H1 (cell line): ENCODE results near the gene MKI67. TPM values are rescaled to one million over a fixed set of nuclear protein-coding genes. Genes with fewer than 3 reads are reported as not detected.

Experiments
- CTCF ChIA-PET: fragments of 300-600 bp; sonication (Branson Sonifier 250); formaldehyde crosslinking; loops from one replicate; lab custom pipeline; 2021; ENCODE audit not compliant: partially characterized antibody; lab: Charles Lee
- POLR2A ChIA-PET: fragments of 300-600 bp; sonication (Branson Sonifier 250); formaldehyde crosslinking; loops from one replicate; lab custom pipeline; 2021; ENCODE audit warnings: inconsistent platforms; ENCODE audit not compliant: partially characterized antibody; lab: Charles Lee
- DNase-seq, 2 experiments: peaks; one replicate each; pipeline versions ENCODE4 v3.0.0 to v3.0.0-alpha.2; 2010 to 2022; ENCODE audit warnings: low spot score in 2 of 2, low read depth in 1 of 2, mixed read lengths in 1 of 2
- FAIRE-seq: peaks from 2 replicates; lab custom pipeline; 2011; peaks lifted over from hg19 to GRCh38; lab: Jason Lieb, UNC
- H2AFZ ChIP-seq: 2 replicates; pipeline ENCODE4 v1.8.1; 2012; ENCODE audit warnings: low read length, inconsistent platforms
- H2AK5ac ChIP-seq: 2 replicates; pipeline ENCODE4 v1.6.1; 2013; ENCODE audit warnings: low read depth, low read length
- H2BK120ac ChIP-seq: replicated peaks from 2 replicates; pipeline ENCODE3; 2013; ENCODE audit warnings: low read depth, low read length, inconsistent platforms
- H2BK12ac ChIP-seq: 2 replicates; pipeline ENCODE4 v1.6.1; 2013; ENCODE audit warnings: low read depth, low read length
- H2BK15ac ChIP-seq: 2 replicates; pipeline ENCODE4 v1.6.1; 2013; ENCODE audit warnings: low read length
- H2BK20ac ChIP-seq: 2 replicates; pipeline ENCODE4 v1.6.1; 2013; ENCODE audit warnings: low read length
- H2BK5ac ChIP-seq: 2 replicates; pipeline ENCODE4 v1.6.1; 2013; ENCODE audit warnings: low read depth, low read length
- H3K14ac ChIP-seq: 2 replicates; pipeline ENCODE4 v1.6.1; 2013; ENCODE audit warnings: inconsistent platforms; ENCODE audit not compliant: insufficient read length
- H3K18ac ChIP-seq: 2 replicates; pipeline ENCODE4 v1.6.1; 2013; ENCODE audit warnings: low read length; ENCODE audit errors: extremely low read depth
- H3K23ac ChIP-seq: 2 replicates; pipeline ENCODE4 v1.6.1; 2013; ENCODE audit warnings: inconsistent platforms; ENCODE audit not compliant: insufficient read length
- H3K23me2 ChIP-seq: 2 replicates; pipeline ENCODE4 v1.6.1; 2013; ENCODE audit warnings: low read depth, low read length
- H3K27ac ChIP-seq: 2 replicates; pipeline ENCODE4 v1.6.1; 2011; ENCODE audit warnings: low read depth, low read length, inconsistent platforms
- H3K27me3 ChIP-seq, 4 experiments: replicated peaks in 1 of 4; 1 replicate in 1 of 4; 2 replicates in 3 of 4; pipeline versions ENCODE4 v1.6.1 to v1.8.1; 2011 to 2013; ENCODE audit warnings: low read length in 3 of 4, mild to moderate bottlenecking in 3 of 4, inconsistent platforms in 2 of 4, mixed read lengths in 2 of 4, moderate library complexity in 1 of 4; ENCODE audit not compliant: control insufficient read depth in 3 of 4, insufficient read depth in 3 of 4; ENCODE audit errors: extremely low read depth in 1 of 4
- H3K36me3 ChIP-seq, 4 experiments: 2 replicates each; pipeline versions ENCODE4 v1.6.1 to v1.8.1; 2011 to 2013; ENCODE audit warnings: mild to moderate bottlenecking in 4 of 4, low read length in 3 of 4, moderate library complexity in 2 of 4, control low read depth in 1 of 4, inconsistent platforms in 1 of 4; ENCODE audit not compliant: insufficient read depth in 4 of 4, control insufficient read depth in 2 of 4
- H3K4ac ChIP-seq: replicated peaks from 2 replicates; pipeline ENCODE3; 2013; ENCODE audit warnings: low read length, low read depth, mixed read lengths, inconsistent platforms; ENCODE audit not compliant: insufficient read length
- H3K4me1 ChIP-seq, 4 experiments: replicated peaks in 1 of 4; 1 replicate in 1 of 4; 2 replicates in 3 of 4; pipeline versions ENCODE4 v1.6.1 to v1.8.1; 2011 to 2013; ENCODE audit warnings: low read length in 3 of 4, inconsistent platforms in 2 of 4, mixed read lengths in 1 of 4; ENCODE audit not compliant: insufficient read depth in 4 of 4, control insufficient read depth in 3 of 4
- H3K4me2 ChIP-seq, 2 experiments: 2 replicates each; pipeline versions ENCODE4 v1.6.1 to v1.8.1; 2011 to 2013; ENCODE audit warnings: low read depth in 2 of 2, low read length in 2 of 2, control low read depth in 1 of 2, inconsistent platforms in 1 of 2, mild to moderate bottlenecking in 1 of 2; ENCODE audit not compliant: insufficient read depth in 1 of 2
- H3K4me3 ChIP-seq, 4 experiments: fragments of 200-600, 300-600 bp in 1 of 4; sonication (generic), shearing (Covaris generic), sonication (Bioruptor Twin) in 1 of 4; 2 replicates each; pipeline versions ENCODE4 v1.5.1 to v1.8.1; 2011 to 2016; ENCODE audit warnings: low read length in 4 of 4, low read depth in 3 of 4, control low read depth in 2 of 4, inconsistent platforms in 2 of 4, mild to moderate bottlenecking in 2 of 4, mixed read lengths in 1 of 4, moderate library complexity in 1 of 4; ENCODE audit not compliant: insufficient read depth in 2 of 4; ENCODE audit errors: extremely low read depth in 1 of 4
- H3K56ac ChIP-seq: replicated peaks from 2 replicates; pipeline ENCODE3; 2013; ENCODE audit warnings: low read depth, mild to moderate bottlenecking, mixed read lengths, low read length, inconsistent platforms; ENCODE audit not compliant: insufficient read length
- H3K79me1 ChIP-seq: 2 replicates; pipeline ENCODE4 v1.6.1; 2013; ENCODE audit warnings: low read depth, low read length, control low read depth
- H3K79me2 ChIP-seq, 2 experiments: 2 replicates each; pipeline versions ENCODE4 v1.6.1 to v1.8.1; 2012 to 2013; ENCODE audit warnings: low read length in 2 of 2, mild to moderate bottlenecking in 2 of 2, inconsistent platforms in 1 of 2; ENCODE audit not compliant: insufficient read depth in 2 of 2, control insufficient read depth in 1 of 2
- H3K9ac ChIP-seq, 4 experiments: replicated peaks in 1 of 4; 1 replicate in 1 of 4; 2 replicates in 3 of 4; pipeline versions ENCODE4 v1.6.1 to v1.8.1; 2011 to 2013; ENCODE audit warnings: low read depth in 3 of 4, low read length in 3 of 4, control low read depth in 2 of 4, mild to moderate bottlenecking in 2 of 4, moderate library complexity in 2 of 4, inconsistent platforms in 1 of 4; ENCODE audit errors: extremely low read depth in 1 of 4
- H3K9me3 ChIP-seq, 2 experiments: 2 replicates each; pipeline versions ENCODE4 v1.6.1 to v1.8.1; 2012 to 2013; ENCODE audit warnings: mild to moderate bottlenecking in 2 of 2, moderate library complexity in 2 of 2, control low read depth in 1 of 2, inconsistent platforms in 1 of 2, low read depth in 1 of 2, low read length in 1 of 2, mixed read lengths in 1 of 2; ENCODE audit not compliant: insufficient read depth in 2 of 2
- H4K20me1 ChIP-seq, 2 experiments: replicated peaks in 1 of 2; 2 replicates each; pipeline versions ENCODE3 to v1.8.1; 2011 to 2013; ENCODE audit warnings: inconsistent platforms in 2 of 2, low read length in 2 of 2, mild to moderate bottlenecking in 1 of 2; ENCODE audit not compliant: insufficient read depth in 2 of 2, control insufficient read depth in 1 of 2
- H4K5ac ChIP-seq: 2 replicates; pipeline ENCODE4 v1.6.1; 2013; ENCODE audit warnings: low read length, low read depth, mixed read lengths, inconsistent platforms; ENCODE audit not compliant: insufficient read length
- H4K8ac ChIP-seq: 2 replicates; pipeline ENCODE4 v1.8.0; 2013; ENCODE audit warnings: mild to moderate bottlenecking, moderate library complexity, low read length, inconsistent platforms; ENCODE audit not compliant: insufficient read depth; ENCODE audit errors: extremely low read depth
- H4K91ac ChIP-seq: replicated peaks from 2 replicates; pipeline ENCODE3; 2013; ENCODE audit warnings: low read length, mixed read lengths, inconsistent platforms; ENCODE audit not compliant: insufficient read length
- BRCA1 ChIP-seq: IDR thresholded peaks from 2 replicates; pipeline ENCODE4 v1.6.1; 2012; ENCODE audit warnings: low read depth, low read length, improper control_type of control experiment
- FOSL1 ChIP-seq: IDR thresholded peaks from 2 replicates; pipeline ENCODE4 v1.6.1; 2011; ENCODE audit warnings: mild to moderate bottlenecking, low read depth, low read length, moderate library complexity; ENCODE audit not compliant: insufficient read depth
- HDAC6 ChIP-seq: IDR thresholded peaks from one replicate; pipeline ENCODE4 v1.7.1; 2012; ENCODE audit warnings: low read depth, mild to moderate bottlenecking, inconsistent platforms, low read length, moderate library complexity
- KDM1A ChIP-seq: fragments of 200-600, 300-600 bp; sonication (generic); IDR thresholded peaks from 2 replicates; pipeline ENCODE4 v1.7.1; 2016; ENCODE audit warnings: mild to moderate bottlenecking, low read length, borderline replicate concordance
- KDM4A ChIP-seq: IDR thresholded peaks from one replicate; pipeline ENCODE4 v1.7.1; 2012; ENCODE audit warnings: low read depth, mild to moderate bottlenecking, moderate library complexity, low read length, inconsistent platforms; ENCODE audit not compliant: severe bottlenecking
- SRF ChIP-seq: IDR thresholded peaks from 2 replicates; pipeline ENCODE4 v1.6.1; 2011; ENCODE audit warnings: mild to moderate bottlenecking, low read depth, low read length, moderate library complexity
- TAF7 ChIP-seq: optimal IDR thresholded peaks from 2 replicates; pipeline ENCODE3; 2011; ENCODE audit warnings: low read depth, mild to moderate bottlenecking, inconsistent platforms, low read length, moderate library complexity, borderline replicate concordance
- TEAD4 ChIP-seq: IDR thresholded peaks from 2 replicates; pipeline ENCODE4 v1.6.1; 2012; ENCODE audit warnings: low read depth, low read length, inconsistent platforms, mixed read lengths
- WGBS, 2 experiments: shearing (Covaris generic) in 1 of 2; methylation state at CpG; one replicate each; pipeline versions ENCODE4 v1.1.6 to v1.1.7; 2013 to 2015; ENCODE audit warnings: low lambda C conversion rate in 2 of 2, mixed read lengths in 2 of 2, inconsistent platforms in 1 of 2, low coverage in 1 of 2, missing lambda C conversion rate in 1 of 2; ENCODE audit not compliant: insufficient replicate concordance in 2 of 2, insufficient coverage in 1 of 2, insufficient read length in 1 of 2; ENCODE audit errors: extremely low coverage in 1 of 2, missing lambda C conversion rate in 1 of 2; 5-methylcytosine and 5-hydroxymethylcytosine counted together
- polyA plus RNA-seq, 7 experiments: library from polyadenylated mRNA; depleted of rRNA in 3 of 7; stranded (reverse) in 5 of 7; unstranded in 2 of 7; fragments of >200 nt in 5 of 7; fragments of 200-250 nt in 2 of 7; gene quantifications; 1 replicate in 5 of 7; 2 replicates in 1 of 7; 4 replicates in 1 of 7; pipeline versions ENCODE4 v1.2.1 to v1.2.3, GENCODE V29; 2011 to 2013; ENCODE audit warnings: missing spikeins in 2 of 7, mixed read lengths in 2 of 7
- total RNA-seq: library from RNA; stranded (reverse); fragmentation: NEBNext Ultra II Directional; extraction: Animal tissue kit (Norgen Biotek cat#: 25700); gene quantifications from 2 replicates; pipeline ENCODE4 v1.2.1, GENCODE V29; 2021

Gene MKI67
- total and polyA plus RNA-seq, 2 of the 8 experiments (the other 6 are each of a cell fraction or from before 2014, with no cell fraction given) = 15.8 to 85.1 TPM

- Histone ChIP-seq H2BK5ac (no peak overlapping the region), H2BK15ac (no peak overlapping the region), H3K23ac (no peak overlapping the region), H3K79me2 (no peaks in the 10 kb centered on the region), H2BK12ac (no peak overlapping the region), H2BK20ac (no peak overlapping the region), H2BK120ac (no peak overlapping the region), H3K79me1 (no peaks in the 10 kb centered on the region), H3K14ac (no peak overlapping the region), H3K56ac (no peak overlapping the region), H4K20me1 (peaks cover 0 to 6% of the 10 kb centered on the region in 2 experiments), H3K36me3 (no peaks in the 10 kb centered on the region), H2AK5ac (no peak overlapping the region), H3K4me2 (no peak overlapping the region), H4K91ac (no peak overlapping the region), H2AFZ (no peak overlapping the region), H3K27ac (no peak overlapping the region), H3K4me3 (no peak overlapping the region), H3K4me1 (no peaks in the 10 kb centered on the region), H3K9me3 (no peaks in the 10 kb centered on the region), H3K18ac (no peak overlapping the region), H3K9ac (no peak overlapping the region), H3K23me2 (peaks cover 7% of the 10 kb centered on the region; the same call in 1 of the 2 replicates), H3K27me3 (no peaks in the 10 kb centered on the region), H4K5ac (no peak overlapping the region), H4K8ac (no peak overlapping the region), H3K4ac (no peak overlapping the region)
- CTCF ChIA-PET = interaction anchor here (0.8 to 4.6 kb wide), 4 partner anchors 9 to 23 kb away, joined by 3 to 25 read pairs (median 6); no protein-coding TSS in a partner anchor
- WGBS, 2 experiments = 96% methylated on average over 25 of the region's 25 CpGs; no CpG with 5 or more reads in 1 of the 2 experiments
- FAIRE-seq (no peak), DNase-seq (no peak)
- POLR2A ChIA-PET = interaction anchor here (1.4 kb wide), 1 partner anchor 8 kb away, joined by 3 read pairs; no protein-coding TSS in a partner anchor
- TF ChIP-seq KDM4A = no peak
- TF ChIP-seq TAF7 = no peak
- TF ChIP-seq SRF = no peak
- TF ChIP-seq KDM1A = no peak
- TF ChIP-seq TEAD4 = no peak
- TF ChIP-seq HDAC6 = no peak
- TF ChIP-seq FOSL1 = no peak
- TF ChIP-seq BRCA1 = no peak
Observed at GRCh38 chr10:128055061-128055868, 71.0 kb downstream of the MKI67 start.
